Adipose tissue (tissue), 3 donors: ENCODE results near the gene DNM3. TPM values are rescaled to one million over a fixed set of nuclear protein-coding genes. Genes with fewer than 3 reads are reported as not detected.

Source experiments
- H3K27ac ChIP-seq: one replicate; pipeline ENCODE4 v1.5.1; 2013; ENCODE audit warnings: low read depth, low read length
- WGBS, 3 donors: extraction: QIAGEN DNeasy Blood & Tissue Kit; methylation state at CpG; one replicate each; pipeline ENCODE4 v1.1.7; 2013; 5-methylcytosine and 5-hydroxymethylcytosine counted together
- polyA plus RNA-seq, 3 donors: library from polyadenylated mRNA; stranded (reverse); fragments of 200-250 nt; gene quantifications; one replicate each; pipeline ENCODE4 v1.2.3, GENCODE V29; 2013
- donor health status: healthy with polysubstance abuse.
- donor health status: Bipolar disorder and iron deficiency.
- donor health status: healthy.

The DNM3 gene
- polyA plus RNA-seq, 3 donors: 0.37 to 3.0 (median 2.1) TPM

DNA sequence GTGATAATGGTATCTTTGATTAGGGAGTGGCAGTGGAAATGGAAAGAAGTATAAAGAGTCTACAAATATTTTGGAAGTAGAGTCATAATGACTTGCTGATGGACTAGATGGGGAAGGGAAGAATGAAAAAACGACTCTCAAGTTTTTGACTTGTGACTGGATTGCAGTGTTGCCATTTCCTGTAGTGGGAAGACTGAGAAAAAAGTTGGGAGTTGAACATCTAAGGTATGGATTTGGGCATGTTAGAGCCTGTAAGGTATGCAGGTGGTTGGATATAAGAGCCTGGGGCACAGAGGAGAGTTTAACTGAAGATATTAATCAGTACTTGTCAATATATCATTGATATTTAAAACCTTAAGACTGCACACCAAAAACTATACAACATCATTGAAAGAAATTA, 19.4 kb downstream of the DNM3 start:
- no peak overlapping the region for H3K27ac ChIP-seq
- 50 to 88% (median 79%) methylated on average over 1 of the region's 1 CpG for WGBS, 3 donors

- no peak overlapping the region for H3K27ac ChIP-seq
- WGBS, 3 donors: 77 to 93% (median 93%) methylated on average over 4 of the region's 4 CpGs
These were observed 22.2 kb downstream of the DNM3 start for GRCh38 chr1:171863531-171863930.

- H3K27ac ChIP-seq: no peak overlapping the region
These were observed 23.0 kb downstream of the DNM3 start for GRCh38 chr1:171864308-171864707.

DNA sequence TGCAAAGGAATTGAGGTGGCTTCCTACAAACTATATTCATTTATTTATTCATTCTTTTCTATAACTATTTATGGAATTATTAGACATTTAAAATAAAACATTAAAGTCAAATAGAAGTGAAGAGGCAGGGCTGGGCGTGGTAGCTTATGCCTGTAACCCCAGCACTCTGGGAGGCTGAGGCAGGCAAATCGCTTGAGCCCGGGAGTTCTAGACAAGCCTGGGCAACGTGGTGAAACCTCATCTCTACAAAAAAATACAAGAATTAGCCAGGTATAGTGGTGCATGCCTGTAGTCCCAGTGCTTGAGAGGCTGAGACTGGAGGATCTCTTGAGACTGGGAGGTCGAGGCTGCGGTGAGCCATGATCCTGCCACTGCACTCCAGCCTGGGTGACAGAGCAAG, 23.8 kb downstream of the DNM3 start:
- 87 to 91% (median 90%) methylated on average over 6 of the region's 6 CpGs for WGBS, 3 donors
- H3K27ac ChIP-seq: no peak overlapping the region

DNA sequence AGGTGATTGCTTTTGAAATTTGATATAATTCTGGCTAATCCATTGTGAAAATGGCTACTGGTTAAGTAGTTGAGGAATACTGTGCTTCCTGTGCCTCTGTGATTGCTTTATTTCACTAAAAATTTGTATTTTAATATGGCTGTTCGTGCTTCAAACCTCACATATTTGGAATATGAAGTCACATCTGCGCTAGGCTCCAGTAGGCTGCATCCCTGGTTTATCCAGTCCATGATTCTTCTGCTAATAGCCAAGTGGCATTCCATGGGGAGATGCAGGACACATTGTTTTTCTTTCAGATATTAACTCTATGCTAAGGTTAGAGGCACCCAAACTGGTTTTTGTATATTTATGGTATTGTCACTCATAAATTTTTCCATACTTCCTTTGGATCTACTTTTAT, 25.9 kb downstream of the DNM3 start:
- H3K27ac ChIP-seq: no peak overlapping the region
- WGBS, 3 donors: 85 to 91% (median 86%) methylated on average over 2 of the region's 2 CpGs

GRCh38 chr1:171868217-171868803, 27.0 kb downstream of the DNM3 start:
- WGBS, 3 donors: 10 to 32% (median 16%) methylated on average over 3 of the region's 3 CpGs
- no peak overlapping the region for H3K27ac ChIP-seq

DNA sequence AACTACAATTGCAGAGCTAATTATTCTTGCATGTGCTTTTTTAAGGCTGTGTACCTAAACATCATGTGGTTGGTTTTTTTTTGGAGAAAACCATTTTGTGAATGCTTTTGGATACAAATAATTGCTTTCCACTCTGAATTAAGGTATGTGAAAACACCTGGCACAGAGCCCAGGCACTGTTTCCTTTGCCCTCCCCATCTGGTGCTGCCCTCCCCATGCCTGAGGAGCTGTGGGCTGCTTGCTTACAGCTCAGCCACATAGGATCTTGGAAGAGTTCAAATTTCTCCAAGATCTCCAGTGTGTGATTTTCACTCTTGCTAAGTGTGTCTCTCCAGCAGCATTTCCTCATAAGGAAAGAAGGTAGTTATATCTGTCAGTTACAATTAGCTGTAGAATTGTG, 27.8 kb downstream of the DNM3 start:
- no peak overlapping the region for H3K27ac ChIP-seq

GRCh38 chr1:171871848-171872247, 30.6 kb downstream of the DNM3 start:
- 76 to 89% (median 80%) methylated on average over 2 of the region's 2 CpGs for WGBS, 3 donors
- H3K27ac ChIP-seq: no peak overlapping the region

- 82 to 84% (median 83%) methylated on average over 5 of the region's 5 CpGs for WGBS, 3 donors
- no peak overlapping the region for H3K27ac ChIP-seq
These were observed 31.1 kb downstream of the DNM3 start for GRCh38 chr1:171872430-171872829.

- H3K27ac ChIP-seq: no peak overlapping the region
- WGBS, 3 donors: 79 to 82% (median 81%) methylated on average over 5 of the region's 5 CpGs
These were observed 32.4 kb downstream of the DNM3 start for GRCh38 chr1:171873664-171874063.

DNA sequence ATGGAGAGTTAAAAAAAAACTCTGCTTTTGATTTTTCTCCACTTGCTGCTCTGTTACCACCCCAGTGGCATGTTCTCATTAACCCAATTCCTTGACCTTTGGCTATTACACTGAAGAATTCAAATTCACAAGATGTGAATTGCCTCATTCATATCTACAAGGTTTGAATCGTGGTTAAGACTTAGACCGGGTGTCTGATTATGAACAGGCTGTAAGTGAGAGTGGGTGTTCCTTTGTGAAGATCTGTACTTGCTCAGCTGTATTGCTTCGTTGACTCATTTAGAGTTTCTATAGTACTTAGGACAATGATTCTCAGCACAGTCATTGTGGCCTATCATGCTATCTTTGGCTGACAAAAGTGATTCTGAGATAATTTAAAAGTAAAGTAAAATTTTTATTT, 36.4 kb downstream of the DNM3 start:
- no peak overlapping the region for H3K27ac ChIP-seq
- 59 to 66% (median 60%) methylated on average over 3 of the region's 3 CpGs for whole genome bisulfite sequencing, 3 donors

GRCh38 chr1:171879556-171879955, 38.3 kb downstream of the DNM3 start:
- no peak overlapping the region for H3K27ac ChIP-seq
- 94 to 95% (median 95%) methylated on average over 4 of the region's 4 CpGs for WGBS, 3 donors

GRCh38 chr1:171881442-171881841, 40.1 kb downstream of the DNM3 start:
- WGBS, 3 donors: 27 to 70% (median 63%) methylated on average over 1 of the region's 1 CpG
- H3K27ac ChIP-seq: no peak overlapping the region

GRCh38 chr1:171883849-171884248, 42.6 kb downstream of the DNM3 start:
- WGBS, 3 donors: 71 to 81% (median 79%) methylated on average over 4 of the region's 4 CpGs

DNA sequence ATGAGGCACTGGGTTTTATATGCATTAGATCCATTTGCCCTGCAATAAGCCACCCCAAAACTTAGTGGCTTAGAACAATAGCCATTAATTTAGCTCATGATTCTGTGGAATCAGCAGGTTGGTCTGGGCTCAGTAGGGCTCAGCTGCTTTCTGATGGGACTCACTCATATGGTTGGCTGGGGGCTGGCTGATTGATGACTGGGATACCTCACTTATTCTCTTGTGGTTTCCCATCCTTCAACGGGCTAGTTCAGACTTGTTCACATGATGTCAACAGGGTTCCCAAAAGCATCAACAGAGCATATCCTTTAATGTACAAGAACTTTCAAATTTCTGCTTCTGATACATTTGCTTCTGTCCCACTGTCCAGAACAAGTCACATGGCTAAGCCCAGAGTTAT, 43.2 kb downstream of the DNM3 start:
- no peak overlapping the region for H3K27ac ChIP-seq
- WGBS, 3 donors: 52 to 77% (median 63%) methylated on average over 1 of the region's 1 CpG

More at GRCh38 chr1:171883849-171884248, 42.6 kb downstream of the DNM3 start:
- no peak overlapping the region for H3K27ac ChIP-seq

DNA sequence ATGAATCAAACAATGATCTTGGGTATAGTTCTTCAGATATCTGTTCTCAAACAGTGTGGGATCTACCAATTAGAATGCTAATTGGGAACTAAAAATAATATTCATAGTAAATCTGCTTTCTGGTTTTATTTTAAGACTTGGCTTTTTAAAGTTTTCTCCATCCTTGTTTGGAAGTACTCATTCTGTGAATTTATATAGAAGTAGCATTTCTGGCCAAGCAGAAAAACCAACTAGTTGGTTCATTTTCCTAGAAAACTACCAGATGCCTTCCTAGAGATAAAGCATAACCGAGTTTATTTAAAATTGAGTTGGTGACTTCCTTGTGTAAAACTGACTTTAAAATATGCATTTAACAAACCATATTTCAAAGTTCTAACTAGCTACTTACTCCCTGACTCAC, 48.8 kb downstream of the DNM3 start:
- 49 to 61% (median 54%) methylated on average over 1 of the region's 1 CpG for WGBS, 3 donors
- no peak overlapping the region for H3K27ac ChIP-seq

- WGBS, 3 donors: 90 to 97% (median 90%) methylated on average over 2 of the region's 2 CpGs
- no peak overlapping the region for H3K27ac ChIP-seq
These were observed 55.8 kb downstream of the DNM3 start for GRCh38 chr1:171896936-171897703.

DNA sequence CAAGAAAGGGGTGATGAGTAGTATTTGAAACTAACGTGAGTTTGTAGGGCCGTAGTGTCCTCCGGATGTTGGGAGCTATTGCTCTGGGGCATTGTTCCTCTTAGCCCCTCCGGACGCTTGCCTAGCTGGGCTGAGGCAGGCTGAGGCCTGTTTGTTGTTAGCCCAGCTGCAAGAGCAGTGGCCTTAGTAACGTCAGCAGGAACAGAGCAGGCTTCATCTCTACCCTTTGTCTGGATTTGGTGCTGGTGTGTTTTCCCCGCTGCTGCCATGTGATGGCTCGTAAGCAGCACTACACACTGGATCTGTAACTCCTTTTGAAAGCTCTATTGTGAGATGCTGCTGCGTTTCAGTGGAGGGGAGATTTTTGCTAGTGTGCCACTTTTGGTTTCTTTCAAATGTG, 57.6 kb downstream of the DNM3 start:
- H3K27ac ChIP-seq: no peak overlapping the region
- WGBS, 3 donors: 63 to 74% (median 65%) methylated on average over 9 of the region's 9 CpGs

- no peak overlapping the region for H3K27ac ChIP-seq
- WGBS, 3 donors: 90 to 96% (median 94%) methylated on average over 5 of the region's 5 CpGs
These were observed 58.5 kb downstream of the DNM3 start for GRCh38 chr1:171899838-171900237.

- 88 to 96% (median 96%) methylated on average over 7 of the region's 7 CpGs for WGBS, 3 donors
- H3K27ac ChIP-seq: no peak overlapping the region
These were observed 59.9 kb downstream of the DNM3 start for GRCh38 chr1:171901245-171901644.
